Suprapubic skin (tissue), 3 donors: ENCODE data around the gene POLD3.

Experiments
- EP300 ChIP-seq: sonication (generic); formaldehyde crosslinking; IDR thresholded peaks from one replicate; pipeline ENCODE4 v1.6.1; 2017; ENCODE audit warnings: antibody characterized with exemption
- TF ChIP-seq, protein P1 (sequence below), 2 donors: fragments of 200-600 bp in 1 of 2; fragments of 450-650 bp in 1 of 2; sonication (generic) in 1 of 2; IDR thresholded peaks; one replicate each; pipeline ENCODE4 v1.5.1; 2016 to 2019; ENCODE audit warnings: antibody characterized with exemption in 2 of 2, mild to moderate bottlenecking in 1 of 2, moderate library complexity in 1 of 2

DNA sequence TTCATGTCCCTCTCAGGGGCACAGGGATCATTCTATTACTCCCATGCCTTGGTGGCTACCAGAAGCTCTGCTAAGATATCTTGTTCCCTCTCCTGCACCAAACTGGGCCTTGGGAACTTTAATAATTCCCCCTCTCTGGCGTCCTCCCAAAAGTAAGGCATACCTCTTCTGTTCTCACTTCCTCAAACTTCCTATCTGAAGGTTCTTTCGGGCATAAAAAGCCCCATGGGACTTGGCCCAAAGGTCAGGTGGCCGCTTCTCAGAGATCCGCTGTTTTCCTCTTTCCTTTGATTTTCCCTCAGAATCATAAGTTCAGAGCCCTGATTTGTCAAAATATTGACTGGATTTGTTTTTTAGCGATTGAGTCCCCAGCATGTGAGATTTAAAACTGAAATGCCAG lies 13.0 kb downstream of the POLD3 start:
- TF ChIP-seq, protein P1, sequence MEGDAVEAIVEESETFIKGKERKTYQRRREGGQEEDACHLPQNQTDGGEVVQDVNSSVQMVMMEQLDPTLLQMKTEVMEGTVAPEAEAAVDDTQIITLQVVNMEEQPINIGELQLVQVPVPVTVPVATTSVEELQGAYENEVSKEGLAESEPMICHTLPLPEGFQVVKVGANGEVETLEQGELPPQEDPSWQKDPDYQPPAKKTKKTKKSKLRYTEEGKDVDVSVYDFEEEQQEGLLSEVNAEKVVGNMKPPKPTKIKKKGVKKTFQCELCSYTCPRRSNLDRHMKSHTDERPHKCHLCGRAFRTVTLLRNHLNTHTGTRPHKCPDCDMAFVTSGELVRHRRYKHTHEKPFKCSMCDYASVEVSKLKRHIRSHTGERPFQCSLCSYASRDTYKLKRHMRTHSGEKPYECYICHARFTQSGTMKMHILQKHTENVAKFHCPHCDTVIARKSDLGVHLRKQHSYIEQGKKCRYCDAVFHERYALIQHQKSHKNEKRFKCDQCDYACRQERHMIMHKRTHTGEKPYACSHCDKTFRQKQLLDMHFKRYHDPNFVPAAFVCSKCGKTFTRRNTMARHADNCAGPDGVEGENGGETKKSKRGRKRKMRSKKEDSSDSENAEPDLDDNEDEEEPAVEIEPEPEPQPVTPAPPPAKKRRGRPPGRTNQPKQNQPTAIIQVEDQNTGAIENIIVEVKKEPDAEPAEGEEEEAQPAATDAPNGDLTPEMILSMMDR (IDR thresholded peaks at IDR 0.05) = no peak
- TF ChIP-seq EP300 = no peak
